ENCODE data around the gene TSPAN3. TPM values are rescaled to one million over a fixed set of nuclear protein-coding genes. Genes with fewer than 3 reads are reported as not detected.

The TSPAN3 gene
- total RNA-seq, 1 donor from 2014 or later, result 259 TPM

GRCh38 chr15:77057072-77057471 is 13.8 kb downstream of the TSPAN3 start:
- no peak for DNase-seq (ENCODE audit: low read depth, low spot score)
- H3K9me3 Mint-ChIP-seq, result no peaks in the 10 kb centered on the region
- H3K4me3 Mint-ChIP-seq, result no peak overlapping the region
- TF ChIP-seq CTCF (conservative IDR thresholded peaks at IDR 0.05), result no peak
- H3K36me3 Mint-ChIP-seq (ENCODE audit: low read depth), result peaks cover 9% of the 10 kb centered on the region
- H3K27ac Mint-ChIP-seq (ENCODE audit: unreplicated experiment), result no peak overlapping the region
- H3K4me1 Mint-ChIP-seq, result peaks cover 35% of the 10 kb centered on the region
- H3K27me3 Mint-ChIP-seq (ENCODE audit: low read depth), result no peaks in the 10 kb centered on the region

- no peaks in the 10 kb centered on the region for H3K9me3 Mint-ChIP-seq
- no peak for TF ChIP-seq CTCF (conservative IDR thresholded peaks at IDR 0.05)
- H3K27me3 Mint-ChIP-seq (ENCODE audit: low read depth), result no peaks in the 10 kb centered on the region
- peaks cover 12% of the 10 kb centered on the region for H3K36me3 Mint-ChIP-seq (ENCODE audit: low read depth)
- no peak overlapping the region for H3K27ac Mint-ChIP-seq (ENCODE audit: unreplicated experiment)
- no peak for DNase-seq (ENCODE audit: low read depth, low spot score)
- H3K4me1 Mint-ChIP-seq, result peaks cover 15% of the 10 kb centered on the region
- no peak overlapping the region for H3K4me3 Mint-ChIP-seq
Observed at GRCh38 chr15:77053709-77054108, 17.2 kb downstream of the TSPAN3 start.

GRCh38 chr15:77052556-77052955 is 18.4 kb downstream of the TSPAN3 start:
- H3K4me1 Mint-ChIP-seq, result peaks cover 8% of the 10 kb centered on the region
- peaks cover 12% of the 10 kb centered on the region for H3K36me3 Mint-ChIP-seq (ENCODE audit: low read depth)
- H3K4me3 Mint-ChIP-seq, result no peak overlapping the region
- TF ChIP-seq CTCF (conservative IDR thresholded peaks at IDR 0.05), result no peak
- H3K27me3 Mint-ChIP-seq (ENCODE audit: low read depth), result no peaks in the 10 kb centered on the region
- no peaks in the 10 kb centered on the region for H3K9me3 Mint-ChIP-seq
- peak overlapping the region; percentile 48 for H3K27ac Mint-ChIP-seq (ENCODE audit: unreplicated experiment)
- DNase-seq (ENCODE audit: low read depth, low spot score), result no peak

- Mint-ChIP-seq H3K27me3 (ENCODE audit: low read depth) (no peaks in the 10 kb centered on the region), H3K9me3 (no peaks in the 10 kb centered on the region), H3K4me1 (peaks cover 20% of the 10 kb centered on the region), H3K27ac (ENCODE audit: unreplicated experiment) (no peak overlapping the region), H3K4me3 (no peak overlapping the region), H3K36me3 (ENCODE audit: low read depth) (peaks cover 30% of the 10 kb centered on the region)
- no peak for TF ChIP-seq CTCF (conservative IDR thresholded peaks at IDR 0.05)
- DNase-seq (ENCODE audit: low read depth, low spot score), result no peak
Observed at GRCh38 chr15:77048135-77048876, 22.6 kb downstream of the TSPAN3 start.

GRCh38 chr15:77046704-77047412 is 24.1 kb downstream of the TSPAN3 start:
- Mint-ChIP-seq H3K9me3 (no peaks in the 10 kb centered on the region), H3K27ac (ENCODE audit: unreplicated experiment) (peak overlapping the region; percentile 22), H3K36me3 (ENCODE audit: low read depth) (peaks cover 27% of the 10 kb centered on the region), H3K4me1 (peaks cover 20% of the 10 kb centered on the region), H3K27me3 (ENCODE audit: low read depth) (no peaks in the 10 kb centered on the region), H3K4me3 (no peak overlapping the region)
- TF ChIP-seq CTCF (conservative IDR thresholded peaks at IDR 0.05), result no peak
- DNase-seq (ENCODE audit: low read depth, low spot score), result no peak
